Sigmoid colon (tissue), 7 donors: Measurements from ENCODE around the gene EIF4A3. TPM values are rescaled to one million over a fixed set of nuclear protein-coding genes. Genes with fewer than 3 reads are reported as not detected.

Experiments
- DNase-seq: peaks from one replicate; pipeline ENCODE4 v3.0.0-alpha.2; 2019
- H3K27ac ChIP-seq, 4 donors: fragments of 200-600 bp; sonication (generic); one replicate each; pipeline ENCODE4 v1.5.1; 2016 to 2019; ENCODE audit warnings: mild to moderate bottlenecking in 1 of 4
- H3K27me3 ChIP-seq, 3 donors: fragments of 200-600 bp; sonication (generic); one replicate each; pipeline ENCODE4 v1.5.1; 2019; ENCODE audit warnings: mild to moderate bottlenecking in 1 of 3
- H3K36me3 ChIP-seq, 4 donors: fragments of 200-600 bp; sonication (generic); one replicate each; pipeline ENCODE4 v1.5.1; 2016 to 2019
- H3K4me1 ChIP-seq, 4 donors: fragments of 200-600 bp; sonication (generic); one replicate each; pipeline ENCODE4 v1.5.1; 2017 to 2019
- H3K4me3 ChIP-seq, 4 donors: fragments of 200-600 bp; sonication (generic); one replicate each; pipeline ENCODE4 v1.5.1; 2017 to 2019; ENCODE audit warnings: mild to moderate bottlenecking in 2 of 4, moderate library complexity in 1 of 4
- H3K9me3 ChIP-seq, 4 donors: fragments of 200-600 bp in 3 of 4; sonication (generic) in 3 of 4; one replicate each; pipeline versions ENCODE4 v1.5.1 to v1.6.1; 2013 to 2019
- EP300 ChIP-seq, 4 donors: sonication (generic); formaldehyde crosslinking; IDR thresholded peaks; one replicate each; pipeline ENCODE4 v1.6.1; 2017; ENCODE audit warnings: antibody characterized with exemption in 4 of 4
- POLR2A ChIP-seq, 2 donors: fragments of 450-650 bp; IDR thresholded peaks; one replicate each; pipeline ENCODE4 v1.6.1; 2016; ENCODE audit warnings: antibody characterized with exemption in 2 of 2, mild to moderate bottlenecking in 2 of 2, moderate library complexity in 2 of 2
- POLR2AphosphoS5 ChIP-seq, 4 donors: sonication (generic); formaldehyde crosslinking; IDR thresholded peaks; one replicate each; pipeline ENCODE4 v1.6.1; 2017; ENCODE audit warnings: antibody characterized with exemption in 4 of 4
- WGBS, 2 donors: extraction: QIAGEN DNeasy Blood & Tissue Kit; methylation state at CpG; one replicate each; pipeline ENCODE4 v1.1.7; 2013; 5-methylcytosine and 5-hydroxymethylcytosine counted together
- intact Hi-C: fragments of 100-400 bp; cut with DNase I; formaldehyde crosslinking; loops from one replicate; pipeline ENCODE4 v1.15.1; 2023
- polyA plus RNA-seq, 3 donors: library from polyadenylated mRNA; stranded (reverse); fragments of 200-250 nt; gene quantifications; one replicate each; pipeline ENCODE4 v1.2.3, GENCODE V29; 2013
- total RNA-seq, 4 donors: library from RNA; depleted of rRNA; stranded (reverse); fragments of >200 nt; gene quantifications; one replicate each; pipeline ENCODE4 v1.1.0, GENCODE V29; 2016
- TF ChIP-seq, protein P1 (sequence below), 4 experiments: fragments of 450-650 bp in 3 of 4; fragments of 200-600 bp in 1 of 4; IDR thresholded peaks; one replicate each; pipeline ENCODE4 v1.5.1; 2016 to 2019; ENCODE audit warnings: antibody characterized with exemption in 4 of 4, mild to moderate bottlenecking in 3 of 4, moderate library complexity in 2 of 4
- donor health status: healthy with polysubstance abuse.
- donor health status: Bipolar disorder and iron deficiency.
- donor health status: healthy.

Gene EIF4A3
- total and polyA plus RNA-seq, 7 donors, result 26.6 to 97.1 (median 45.1) TPM

DNA sequence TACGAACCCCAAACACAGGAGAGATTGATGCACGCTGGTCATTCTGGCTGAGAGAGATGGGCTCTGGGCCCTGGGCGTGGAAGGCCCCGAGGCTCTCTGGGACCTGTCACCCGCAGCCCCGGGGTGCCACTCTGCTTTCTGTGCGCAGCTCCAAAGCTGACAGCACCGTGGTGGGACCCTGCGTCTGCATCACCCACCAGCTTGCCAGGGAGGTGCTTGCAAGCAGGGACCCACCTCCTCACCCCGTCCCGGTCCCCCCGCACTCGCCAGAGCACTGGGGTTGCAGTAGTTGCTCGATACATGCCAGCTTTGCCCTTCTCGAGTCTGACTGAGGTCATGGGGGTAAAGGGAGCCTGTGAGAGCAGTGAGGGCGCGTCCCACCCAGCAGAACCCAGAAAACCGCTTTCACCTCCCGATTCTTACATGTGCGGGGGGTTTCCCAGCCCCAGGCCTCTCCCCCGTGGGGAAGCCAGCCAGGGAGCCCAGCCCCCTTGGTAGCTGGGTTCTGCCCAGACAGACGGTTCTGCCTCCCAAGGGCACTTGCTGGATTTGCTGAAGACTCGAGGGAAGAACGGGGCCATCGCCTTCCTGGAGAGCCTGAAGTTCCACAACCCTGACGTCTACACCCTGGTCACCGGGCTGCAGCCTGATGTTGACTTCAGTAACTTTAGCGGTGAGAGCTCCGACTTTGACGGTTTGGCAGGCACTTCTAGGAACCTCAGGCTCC is 35.4 kb upstream of the EIF4A3 start:
- Histone ChIP-seq H3K9me3 (no peaks in the 10 kb centered on the region), H3K36me3 (no peaks in the 10 kb centered on the region), H3K4me3 (no peak overlapping the region), H3K27ac (no peak overlapping the region), H3K4me1 (no peaks in the 10 kb centered on the region), H3K27me3 (no peaks in the 10 kb centered on the region)
- TF ChIP-seq EP300 (IDR thresholded peaks at IDR 0.05), result no peak
- TF ChIP-seq, protein P1, sequence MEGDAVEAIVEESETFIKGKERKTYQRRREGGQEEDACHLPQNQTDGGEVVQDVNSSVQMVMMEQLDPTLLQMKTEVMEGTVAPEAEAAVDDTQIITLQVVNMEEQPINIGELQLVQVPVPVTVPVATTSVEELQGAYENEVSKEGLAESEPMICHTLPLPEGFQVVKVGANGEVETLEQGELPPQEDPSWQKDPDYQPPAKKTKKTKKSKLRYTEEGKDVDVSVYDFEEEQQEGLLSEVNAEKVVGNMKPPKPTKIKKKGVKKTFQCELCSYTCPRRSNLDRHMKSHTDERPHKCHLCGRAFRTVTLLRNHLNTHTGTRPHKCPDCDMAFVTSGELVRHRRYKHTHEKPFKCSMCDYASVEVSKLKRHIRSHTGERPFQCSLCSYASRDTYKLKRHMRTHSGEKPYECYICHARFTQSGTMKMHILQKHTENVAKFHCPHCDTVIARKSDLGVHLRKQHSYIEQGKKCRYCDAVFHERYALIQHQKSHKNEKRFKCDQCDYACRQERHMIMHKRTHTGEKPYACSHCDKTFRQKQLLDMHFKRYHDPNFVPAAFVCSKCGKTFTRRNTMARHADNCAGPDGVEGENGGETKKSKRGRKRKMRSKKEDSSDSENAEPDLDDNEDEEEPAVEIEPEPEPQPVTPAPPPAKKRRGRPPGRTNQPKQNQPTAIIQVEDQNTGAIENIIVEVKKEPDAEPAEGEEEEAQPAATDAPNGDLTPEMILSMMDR (IDR thresholded peaks at IDR 0.05), result no peak
- no peak for TF ChIP-seq POLR2A (IDR thresholded peaks at IDR 0.05)
- no peak for TF ChIP-seq POLR2AphosphoS5 (IDR thresholded peaks at IDR 0.05)
- intact Hi-C loops, result no loop called here
- WGBS, 2 donors, result 90 to 91% methylated on average over 30 of the region's 30 CpGs
- no peak for DNase-seq

DNA sequence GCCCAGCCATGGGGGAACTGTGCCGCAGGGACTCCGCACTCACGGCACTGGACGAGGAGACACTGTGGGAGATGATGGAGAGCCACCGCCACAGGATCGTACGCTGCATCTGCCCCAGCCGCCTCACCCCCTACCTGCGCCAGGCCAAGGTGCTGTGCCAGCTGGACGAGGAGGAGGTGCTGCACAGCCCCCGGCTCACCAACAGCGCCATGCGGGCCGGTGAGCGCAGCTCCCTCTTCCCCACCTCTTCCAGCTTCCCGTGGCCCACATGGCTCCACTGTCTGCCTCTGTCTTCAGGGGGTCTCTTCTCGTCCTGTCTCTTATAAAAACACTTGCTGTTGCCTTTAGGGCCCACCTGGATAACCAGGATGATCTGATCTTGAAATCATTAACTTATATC is 34.5 kb upstream of the EIF4A3 start:
- intact Hi-C loops, result no loop called here
- no peaks in the 10 kb centered on the region for H3K27me3 ChIP-seq
- no peaks in the 10 kb centered on the region for H3K9me3 ChIP-seq
- no peak for DNase-seq
- 91 to 92% methylated on average over 17 of the region's 17 CpGs for WGBS, 2 donors
- no peaks in the 10 kb centered on the region for H3K36me3 ChIP-seq
- no peak overlapping the region for H3K4me3 ChIP-seq
- no peaks in the 10 kb centered on the region for H3K4me1 ChIP-seq
- TF ChIP-seq POLR2AphosphoS5 (IDR thresholded peaks at IDR 0.05) (no peak), POLR2A (IDR thresholded peaks at IDR 0.05) (no peak), EP300 (IDR thresholded peaks at IDR 0.05) (no peak)
- TF ChIP-seq, protein P1 (IDR thresholded peaks at IDR 0.05), result no peak
- H3K27ac ChIP-seq, result no peak overlapping the region

DNA sequence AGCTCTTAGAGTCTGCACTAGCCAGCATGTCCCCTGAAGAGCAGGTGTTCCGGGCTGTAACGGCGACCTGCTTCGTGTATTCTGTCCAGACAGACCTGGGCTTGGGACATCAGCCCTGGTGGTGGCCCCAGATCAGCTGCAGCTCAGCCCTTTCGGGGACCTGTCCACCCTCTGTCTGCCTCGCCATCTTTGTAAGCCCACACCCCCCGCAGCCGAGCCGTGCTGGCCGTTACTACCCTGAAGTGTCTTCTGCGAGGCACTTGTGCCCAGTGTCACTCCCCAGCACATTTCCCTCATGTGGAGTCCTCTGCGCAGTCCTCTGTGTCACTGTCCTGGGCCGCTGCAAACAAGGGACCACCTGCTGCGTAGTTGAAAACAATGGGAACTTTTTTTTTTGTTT is 33.3 kb upstream of the EIF4A3 start:
- Histone ChIP-seq H3K27me3 (no peaks in the 10 kb centered on the region), H3K9me3 (no peaks in the 10 kb centered on the region), H3K27ac (no peak overlapping the region), H3K4me1 (no peaks in the 10 kb centered on the region), H3K4me3 (no peak overlapping the region), H3K36me3 (no peaks in the 10 kb centered on the region)
- TF ChIP-seq POLR2AphosphoS5 (IDR thresholded peaks at IDR 0.05), result no peak
- TF ChIP-seq EP300 (IDR thresholded peaks at IDR 0.05), result no peak
- TF ChIP-seq, protein P1 (IDR thresholded peaks at IDR 0.05), result no peak
- TF ChIP-seq POLR2A (IDR thresholded peaks at IDR 0.05), result no peak
- WGBS, 2 donors, result 88% methylated on average over 14 of the region's 14 CpGs
- intact Hi-C loops, result no loop called here
- no peak for DNase-seq

DNA sequence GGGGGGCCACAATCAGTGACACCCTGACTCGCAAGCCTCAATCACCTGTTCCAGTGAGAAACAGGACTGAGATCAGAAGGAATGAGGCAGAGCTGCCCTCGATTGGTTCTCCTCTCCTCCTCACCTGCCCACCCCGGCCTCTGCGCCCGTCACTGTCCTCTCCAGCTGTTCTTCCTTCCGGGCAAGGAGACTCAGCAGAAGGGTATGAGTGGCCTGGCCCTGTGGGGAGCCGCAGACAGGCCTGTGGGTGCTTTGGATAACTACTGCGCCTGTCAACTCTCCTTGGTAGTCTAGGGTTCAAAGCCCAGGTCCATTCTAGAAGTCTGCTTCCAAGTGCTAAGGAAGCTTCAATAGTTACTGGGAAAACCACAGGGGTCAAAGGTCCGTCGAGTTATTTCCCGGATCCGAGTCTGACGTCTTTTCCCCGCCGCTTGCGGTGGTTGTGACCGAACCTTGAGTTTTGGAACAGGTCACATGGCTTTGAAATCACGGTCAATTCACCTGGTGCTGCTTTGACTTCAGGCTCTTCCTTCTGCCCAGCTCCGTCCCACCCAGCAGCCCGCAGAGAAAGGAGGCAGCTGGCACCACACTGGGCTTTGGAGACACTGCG is 31.2 kb upstream of the EIF4A3 start:
- DNase-seq, result no peak
- H3K9me3 ChIP-seq, result no peaks in the 10 kb centered on the region
- no peaks in the 10 kb centered on the region for H3K4me1 ChIP-seq
- H3K4me3 ChIP-seq, result no peak overlapping the region
- intact Hi-C loops, result no loop called here
- H3K36me3 ChIP-seq, result no peaks in the 10 kb centered on the region
- 58 to 81% methylated on average over 21 of the region's 21 CpGs for WGBS, 2 donors
- no peak overlapping the region for H3K27ac ChIP-seq
- TF ChIP-seq EP300 (IDR thresholded peaks at IDR 0.05) (no peak), POLR2A (IDR thresholded peaks at IDR 0.05) (no peak), POLR2AphosphoS5 (IDR thresholded peaks at IDR 0.05) (no peak)
- TF ChIP-seq, protein P1 (IDR thresholded peaks at IDR 0.05), result no peak
- H3K27me3 ChIP-seq, result no peaks in the 10 kb centered on the region
